IPS-20b (cell line): Measurements from ENCODE around the gene SPTY2D1.
"Not testable (repeated sequence)": the region's sequence is repeated elsewhere in the genome, so short reads cannot be mapped to it uniquely, and the experiment has no call there.

ENCODE experiments used
- H3K27ac ChIP-seq: one replicate; pipeline ENCODE4 v1.5.1; 2013; ENCODE audit warnings: low read length
- H3K27me3 ChIP-seq: 2 replicates; pipeline ENCODE4 v1.6.1; 2013; ENCODE audit warnings: mild to moderate bottlenecking, low read length, inconsistent platforms; ENCODE audit not compliant: insufficient read depth
- H3K36me3 ChIP-seq: 2 replicates; pipeline ENCODE4 v1.6.1; 2013; ENCODE audit warnings: low read depth, mild to moderate bottlenecking, inconsistent platforms, low read length, moderate library complexity; ENCODE audit not compliant: insufficient read depth
- H3K4me1 ChIP-seq: 2 replicates; pipeline ENCODE4 v1.6.1; 2013; ENCODE audit warnings: mild to moderate bottlenecking, control low read depth, inconsistent platforms, low read length, moderate library complexity; ENCODE audit not compliant: insufficient read depth
- H3K4me3 ChIP-seq: 2 replicates; pipeline ENCODE4 v1.5.1; 2013; ENCODE audit warnings: mild to moderate bottlenecking, low read length, inconsistent platforms
- H3K9ac ChIP-seq: 2 replicates; pipeline ENCODE4 v1.6.1; 2013; ENCODE audit warnings: low read depth, mild to moderate bottlenecking, inconsistent platforms, low read length, moderate library complexity
- H3K9me3 ChIP-seq: 2 replicates; pipeline ENCODE4 v1.6.1; 2013; ENCODE audit warnings: mild to moderate bottlenecking, low read depth, low read length, inconsistent platforms; ENCODE audit not compliant: insufficient read depth

Gene SPTY2D1

GRCh38 chr11:18657673-18658072, 23.5 kb upstream of the SPTY2D1 start:
- H3K27me3 ChIP-seq = no peaks in the 10 kb centered on the region
- H3K9me3 ChIP-seq = peaks cover 14% of the 10 kb centered on the region; the same call in 1 of the 2 replicates
- H3K4me3 ChIP-seq = no peak overlapping the region
- H3K4me1 ChIP-seq = no peaks in the 10 kb centered on the region
- no peaks in the 10 kb centered on the region for H3K36me3 ChIP-seq
- H3K27ac ChIP-seq = no peak overlapping the region
- no peak overlapping the region for H3K9ac ChIP-seq

GRCh38 chr11:18650859-18651557, 16.9 kb upstream of the SPTY2D1 start:
- no peak overlapping the region; the same call in 1 of the 2 replicates for H3K4me3 ChIP-seq
- no peaks in the 10 kb centered on the region for H3K27me3 ChIP-seq
- H3K9me3 ChIP-seq = no peaks in the 10 kb centered on the region
- peak overlapping the region; percentile 10; the same call in 1 of the 2 replicates for H3K9ac ChIP-seq
- no peaks in the 10 kb centered on the region for H3K36me3 ChIP-seq
- H3K4me1 ChIP-seq = no peaks in the 10 kb centered on the region
- H3K27ac ChIP-seq = no peak overlapping the region

- H3K9me3 ChIP-seq = no peaks in the 10 kb centered on the region
- H3K4me1 ChIP-seq = no peaks in the 10 kb centered on the region
- no peak overlapping the region for H3K27ac ChIP-seq
- H3K36me3 ChIP-seq = no peaks in the 10 kb centered on the region
- no peak overlapping the region for H3K9ac ChIP-seq
- H3K27me3 ChIP-seq = no peaks in the 10 kb centered on the region
- H3K4me3 ChIP-seq = no peak overlapping the region
Observed at GRCh38 chr11:18650353-18650752, 16.2 kb upstream of the SPTY2D1 start.

- H3K27me3 ChIP-seq, H3K9ac ChIP-seq, H3K36me3 ChIP-seq, H3K9me3 ChIP-seq, H3K27ac ChIP-seq, H3K4me1 ChIP-seq, H3K4me3 ChIP-seq: not testable (repeated sequence)
Observed at GRCh38 chr11:18643034-18643433, 8.9 kb upstream of the SPTY2D1 start.

- H3K9ac ChIP-seq = no peak overlapping the region
- no peak overlapping the region for H3K27ac ChIP-seq
- no peaks in the 10 kb centered on the region for H3K27me3 ChIP-seq
- no peaks in the 10 kb centered on the region for H3K4me1 ChIP-seq
- no peaks in the 10 kb centered on the region for H3K9me3 ChIP-seq
- no peak overlapping the region for H3K4me3 ChIP-seq
- no peaks in the 10 kb centered on the region for H3K36me3 ChIP-seq
Observed at GRCh38 chr11:18641677-18642076, 7.5 kb upstream of the SPTY2D1 start.

GRCh38 chr11:18633256-18634139, 644 bp downstream of the SPTY2D1 start:
- peak overlapping the region; percentile 90 for H3K9ac ChIP-seq
- no peaks in the 10 kb centered on the region for H3K27me3 ChIP-seq
- no peak overlapping the region for H3K27ac ChIP-seq
- H3K36me3 ChIP-seq = no peaks in the 10 kb centered on the region
- peaks cover 6% of the 10 kb centered on the region; the same call in 1 of the 2 replicates for H3K4me1 ChIP-seq
- H3K9me3 ChIP-seq = no peaks in the 10 kb centered on the region
- H3K4me3 ChIP-seq = peak overlapping the region; percentile 99

- H3K27ac ChIP-seq = no peak overlapping the region
- no peaks in the 10 kb centered on the region for H3K36me3 ChIP-seq
- H3K9ac ChIP-seq = peak overlapping the region; percentile 90; the same call in 1 of the 2 replicates
- peak overlapping the region; percentile 99 for H3K4me3 ChIP-seq
- peaks cover 6% of the 10 kb centered on the region; the same call in 1 of the 2 replicates for H3K4me1 ChIP-seq
- no peaks in the 10 kb centered on the region for H3K27me3 ChIP-seq
- H3K9me3 ChIP-seq = no peaks in the 10 kb centered on the region
Observed at GRCh38 chr11:18632841-18633240, 1.3 kb downstream of the SPTY2D1 start.

- Histone ChIP-seq H3K9me3 (no peaks in the 10 kb centered on the region), H3K4me3 (no peak overlapping the region), H3K27ac (no peak overlapping the region), H3K9ac (no peak overlapping the region), H3K4me1 (no peaks in the 10 kb centered on the region), H3K36me3 (no peaks in the 10 kb centered on the region), H3K27me3 (no peaks in the 10 kb centered on the region)
Observed at GRCh38 chr11:18624161-18624560, 10.0 kb downstream of the SPTY2D1 start.

- Histone ChIP-seq H3K9ac (no peak overlapping the region), H3K36me3 (no peaks in the 10 kb centered on the region), H3K4me1 (no peaks in the 10 kb centered on the region), H3K4me3 (no peak overlapping the region), H3K27ac (no peak overlapping the region), H3K27me3 (no peaks in the 10 kb centered on the region), H3K9me3 (no peaks in the 10 kb centered on the region)
Observed at GRCh38 chr11:18623707-18624106, 10.4 kb downstream of the SPTY2D1 start.

GRCh38 chr11:18618342-18619025, 15.7 kb downstream of the SPTY2D1 start:
- H3K36me3 ChIP-seq = peaks cover 28% of the 10 kb centered on the region
- H3K4me1 ChIP-seq = no peaks in the 10 kb centered on the region
- H3K9me3 ChIP-seq = no peaks in the 10 kb centered on the region
- H3K27me3 ChIP-seq = no peaks in the 10 kb centered on the region
- no peak overlapping the region for H3K4me3 ChIP-seq
- H3K9ac ChIP-seq = no peak overlapping the region
- no peak overlapping the region for H3K27ac ChIP-seq

GRCh38 chr11:18617688-18618341, 16.3 kb downstream of the SPTY2D1 start:
- no peaks in the 10 kb centered on the region for H3K9me3 ChIP-seq
- no peak overlapping the region for H3K27ac ChIP-seq
- H3K9ac ChIP-seq = no peak overlapping the region
- H3K27me3 ChIP-seq = no peaks in the 10 kb centered on the region
- H3K4me1 ChIP-seq = no peaks in the 10 kb centered on the region
- no peak overlapping the region for H3K4me3 ChIP-seq
- peaks cover 32% of the 10 kb centered on the region for H3K36me3 ChIP-seq
